SK-N-SH (cell line): Measurements from ENCODE around the gene PARD3. TPM values are rescaled to one million over a fixed set of nuclear protein-coding genes. Genes with fewer than 3 reads are reported as not detected.

Source experiments
- CTCF ChIA-PET: fragments of 300-600, 350-600 bp; formaldehyde crosslinking; extraction: SDS; loops from one replicate; lab custom pipeline; 2021; lab: Yijun Ruan, JAX
- POLR2A ChIA-PET: fragments of 350-600 bp; sonication (Branson Sonifier 250); formaldehyde crosslinking; extraction: SDS; loops from one replicate; lab custom pipeline; 2020; ENCODE audit warnings: antibody characterized with exemption, inconsistent platforms; lab: Yijun Ruan, JAX
- DNase-seq: peaks from one replicate; pipeline ENCODE4 v3.0.0; 2012
- H2AFZ ChIP-seq: fragments of 200-600 bp; sonication (generic); 2 replicates; pipeline ENCODE4 v1.8.1; 2016; ENCODE audit warnings: antibody characterized with exemption, mild to moderate bottlenecking, low read depth
- H3F3A ChIP-seq: fragments of 200-600 bp; sonication (generic); replicated peaks from 2 replicates; pipeline ENCODE3; 2016; ENCODE audit warnings: antibody characterized with exemption, mild to moderate bottlenecking; ENCODE audit not compliant: insufficient read depth
- H3K27ac ChIP-seq, 2 experiments: fragments of 200-500 bp in 1 of 2; fragments of 200-600 bp in 1 of 2; sonication (Bioruptor generic) in 1 of 2; sonication (generic), shearing (Covaris generic) in 1 of 2; 2 replicates each; pipeline versions ENCODE4 v1.5.1 to v1.6.1; 2014 to 2016; ENCODE audit warnings: low read depth in 2 of 2, inconsistent platforms in 1 of 2, low read length in 1 of 2, mild to moderate bottlenecking in 1 of 2, mixed read lengths in 1 of 2
- H3K27me3 ChIP-seq: fragments of 200-600 bp; sonication (generic), shearing (Covaris generic); 2 replicates; pipeline ENCODE4 v1.6.1; 2016; ENCODE audit warnings: mixed run types; ENCODE audit not compliant: insufficient read depth
- H3K36me3 ChIP-seq, 2 experiments: fragments of 200-500 bp in 1 of 2; fragments of 200-600 bp in 1 of 2; sonication (Bioruptor generic) in 1 of 2; sonication (generic) in 1 of 2; replicated peaks in 1 of 2; 2 replicates each; pipeline versions ENCODE3 to v1.5.1; 2014 to 2016; ENCODE audit warnings: low read length in 1 of 2, mild to moderate bottlenecking in 1 of 2; ENCODE audit not compliant: insufficient read depth in 2 of 2, control insufficient read depth in 1 of 2
- H3K4me1 ChIP-seq, 2 experiments: fragments of 200-500 bp in 1 of 2; fragments of 200-600 bp in 1 of 2; sonication (Bioruptor generic) in 1 of 2; sonication (generic), shearing (Covaris generic) in 1 of 2; 2 replicates each; pipeline versions ENCODE4 v1.5.1 to v1.6.1; 2014 to 2016; ENCODE audit warnings: low read depth in 1 of 2, low read length in 1 of 2, mixed run types in 1 of 2; ENCODE audit not compliant: insufficient read depth in 2 of 2, control insufficient read depth in 1 of 2
- H3K4me2 ChIP-seq: fragments of 200-600 bp; sonication (generic), shearing (Covaris generic); 2 replicates; pipeline ENCODE4 v1.6.1; 2017; ENCODE audit warnings: mixed run types
- H3K4me3 ChIP-seq, 2 experiments: fragments of 200-500 bp in 1 of 2; fragments of 200-600 bp in 1 of 2; sonication (Bioruptor generic) in 1 of 2; sonication (generic), shearing (Covaris generic) in 1 of 2; 2 replicates each; pipeline versions ENCODE4 v1.5.1 to v1.8.1; 2014 to 2016; ENCODE audit warnings: low read depth in 2 of 2, inconsistent platforms in 1 of 2, low read length in 1 of 2, mild to moderate bottlenecking in 1 of 2, mixed read lengths in 1 of 2, moderate library complexity in 1 of 2
- H3K79me2 ChIP-seq: fragments of 200-600 bp; sonication (generic); 2 replicates; pipeline ENCODE4 v1.8.1; 2017; ENCODE audit warnings: mild to moderate bottlenecking; ENCODE audit not compliant: insufficient read depth
- H3K9ac ChIP-seq: fragments of 200-600 bp; sonication (generic); 2 replicates; pipeline ENCODE4 v1.6.1; 2017; ENCODE audit warnings: mixed run types
- H3K9me2 ChIP-seq: fragments of 200-600 bp; sonication (generic); 2 replicates; pipeline ENCODE4 v1.6.1; 2017; ENCODE audit warnings: mixed run types
- H3K9me3 ChIP-seq: fragments of 200-600 bp; sonication (generic); 2 replicates; pipeline ENCODE4 v1.6.1; 2017; ENCODE audit warnings: mixed run types, mild to moderate bottlenecking, moderate library complexity
- H4K20me1 ChIP-seq: fragments of 200-600 bp; sonication (generic); 2 replicates; pipeline ENCODE4 v1.6.1; 2017; ENCODE audit warnings: mild to moderate bottlenecking, mixed run types; ENCODE audit not compliant: insufficient read depth
- CHD2 ChIP-seq: fragments of 150-350 bp; IDR thresholded peaks from 2 replicates; pipeline ENCODE4 v1.6.1; 2018; ENCODE audit warnings: low read length; ENCODE audit not compliant: partially characterized antibody
- CTCF ChIP-seq: fragments of 200-600 bp; sonication (generic); IDR thresholded peaks from 2 replicates; pipeline ENCODE4 v1.6.1; 2017; ENCODE audit warnings: antibody characterized with exemption, mild to moderate bottlenecking, moderate library complexity
- EP300 ChIP-seq, 2 experiments: IDR thresholded peaks; 2 replicates each; pipeline versions ENCODE4 v1.4.0 to v1.6.1; 2012; ENCODE audit warnings: borderline replicate concordance in 1 of 2, low read depth in 1 of 2, low read length in 1 of 2
- EZH2phosphoT487 ChIP-seq: fragments of 200-600 bp; sonication (generic); IDR thresholded peaks from 2 replicates; pipeline ENCODE4 v1.6.1; 2017; ENCODE audit warnings: low read depth, mixed run types, mild to moderate bottlenecking, antibody characterized with exemption, moderate library complexity, borderline replicate concordance
- GABPA ChIP-seq: IDR thresholded peaks from 2 replicates; pipeline ENCODE4 v1.4.0; 2012; ENCODE audit warnings: low read depth, mild to moderate bottlenecking
- GATA2 ChIP-seq: sonication (generic); formaldehyde crosslinking; IDR thresholded peaks from 2 replicates; pipeline ENCODE4 v1.5.0; 2020; ENCODE audit warnings: mild to moderate bottlenecking, missing genetic modification reagents
- JUND ChIP-seq: IDR thresholded peaks from 2 replicates; pipeline ENCODE4 v1.4.0; 2012
- NFIC ChIP-seq: IDR thresholded peaks from 2 replicates; pipeline ENCODE4 v1.4.0; 2012; ENCODE audit warnings: borderline replicate concordance
- NRF1 ChIP-seq: IDR thresholded peaks from 2 replicates; pipeline ENCODE4 v1.6.1; 2012; ENCODE audit warnings: low read depth, mild to moderate bottlenecking, low read length
- REST ChIP-seq: IDR thresholded peaks from 2 replicates; pipeline ENCODE4 v1.6.1; 2012; ENCODE audit warnings: mild to moderate bottlenecking, low read depth, low read length, moderate library complexity
- TAF1 ChIP-seq: IDR thresholded peaks from 2 replicates; pipeline ENCODE4 v1.6.1; 2012; ENCODE audit warnings: low read depth, mild to moderate bottlenecking, low read length, moderate library complexity, borderline replicate concordance
- USF2 ChIP-seq: fragments of 150-350 bp; IDR thresholded peaks from 2 replicates; pipeline ENCODE4 v1.6.1; 2017; ENCODE audit warnings: antibody characterized with exemption, low read length, low read depth, borderline replicate concordance
- WGBS: methylation state at CpG from one replicate; pipeline ENCODE4 v1.1.6; 2017; ENCODE audit warnings: low lambda C conversion rate; 5-methylcytosine and 5-hydroxymethylcytosine counted together
- polyA plus RNA-seq, 3 experiments: library from polyadenylated mRNA; depleted of rRNA; stranded (reverse); fragments of >200 nt; gene quantifications; 2 replicates each; pipeline ENCODE4 v1.2.3, GENCODE V29; 2012
- TF ChIP-seq, protein P1 (sequence below): IDR thresholded peaks from 2 replicates; pipeline ENCODE4 v1.4.0; 2012; ENCODE audit warnings: low read depth, borderline replicate concordance
- TF ChIP-seq, protein P2 (sequence below): fragments of 150-350 bp; IDR thresholded peaks from 2 replicates; pipeline ENCODE4 v1.6.1; 2016; ENCODE audit warnings: mild to moderate bottlenecking, low read depth, low read length
- TF ChIP-seq, protein P3 (sequence below): IDR thresholded peaks from 2 replicates; pipeline ENCODE4 v1.4.0; 2012; ENCODE audit warnings: low read depth

Gene PARD3
- polyA plus RNA-seq, 1 of the 3 experiments (the other 2 are of a cell fraction): 29.4 TPM

DNA sequence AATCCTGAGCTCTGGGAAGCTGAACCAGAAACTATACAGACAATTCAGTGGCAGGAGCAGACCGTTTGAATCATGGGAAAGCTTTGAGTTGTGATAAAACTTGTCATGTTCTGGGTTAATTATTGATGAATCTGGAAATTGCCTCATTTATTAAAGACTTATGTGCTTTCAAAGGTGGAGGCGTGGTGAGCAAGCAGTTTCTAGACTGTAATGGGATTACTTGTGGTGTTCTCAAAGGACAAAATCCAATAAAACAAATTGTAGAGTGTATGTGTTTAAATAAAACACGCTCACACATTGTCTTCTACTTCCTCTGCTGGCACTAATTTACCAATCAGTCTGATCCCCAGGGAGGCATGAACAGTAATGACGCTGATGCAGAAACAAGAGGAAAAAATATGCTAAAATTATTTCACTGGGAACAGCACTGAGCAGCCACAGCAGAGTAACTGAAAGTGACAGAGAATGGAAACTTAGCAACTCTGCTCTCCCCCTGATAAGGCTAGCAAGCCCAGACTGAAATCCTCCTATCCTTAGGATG lies 25.1 kb downstream of the PARD3 start:
- Histone ChIP-seq H3K9ac (no peak overlapping the region), H3K27ac (peak overlapping the region in 1 of 2 experiments; percentile 6; a peak in 1 of 4 replicates), H2AFZ (no peak overlapping the region), H3K27me3 (no peaks in the 10 kb centered on the region), H3K79me2 (peaks cover 96% of the 10 kb centered on the region), H3K4me1 (peaks cover 33 to 38% of the 10 kb centered on the region in 2 experiments), H3K9me2 (no peaks in the 10 kb centered on the region), H3K9me3 (no peaks in the 10 kb centered on the region), H3K4me3 (no peak overlapping the region), H3K36me3 (no peaks in the 10 kb centered on the region), H3K4me2 (no peak overlapping the region), H3F3A (peaks cover 13% of the 10 kb centered on the region), H4K20me1 (peaks cover 91% of the 10 kb centered on the region)
- ChIA-PET CTCF (interaction anchor here (0.7 to 1.3 kb wide), 2 partner anchors 57 to 242 kb away, joined by 3 to 4 read pairs; no protein-coding TSS in a partner anchor), POLR2A (interaction anchor here (0.6 kb wide), 1 partner anchor 714 kb away, joined by 6 read pairs; no protein-coding TSS in a partner anchor)
- DNase-seq: peak; percentile 39
- no peak for TF ChIP-seq EZH2phosphoT487
- no peak for TF ChIP-seq CTCF
- no peak for TF ChIP-seq REST
- TF ChIP-seq GATA2 (CRISPR knock-in tag): no peak
- TF ChIP-seq, protein P1, sequence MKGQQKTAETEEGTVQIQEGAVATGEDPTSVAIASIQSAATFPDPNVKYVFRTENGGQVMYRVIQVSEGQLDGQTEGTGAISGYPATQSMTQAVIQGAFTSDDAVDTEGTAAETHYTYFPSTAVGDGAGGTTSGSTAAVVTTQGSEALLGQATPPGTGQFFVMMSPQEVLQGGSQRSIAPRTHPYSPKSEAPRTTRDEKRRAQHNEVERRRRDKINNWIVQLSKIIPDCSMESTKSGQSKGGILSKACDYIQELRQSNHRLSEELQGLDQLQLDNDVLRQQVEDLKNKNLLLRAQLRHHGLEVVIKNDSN: no peak
- no peak for TF ChIP-seq NFIC
- TF ChIP-seq USF2: no peak
- TF ChIP-seq EP300 (IDR thresholded peaks at IDR 0.05; ENCODE audit: borderline replicate concordance in 1 of 2, low read depth in 1 of 2, low read length in 1 of 2): no peak
- no peak for TF ChIP-seq JUND
- TF ChIP-seq TAF1: no peak
- TF ChIP-seq CHD2: no peak
- TF ChIP-seq, protein P2, sequence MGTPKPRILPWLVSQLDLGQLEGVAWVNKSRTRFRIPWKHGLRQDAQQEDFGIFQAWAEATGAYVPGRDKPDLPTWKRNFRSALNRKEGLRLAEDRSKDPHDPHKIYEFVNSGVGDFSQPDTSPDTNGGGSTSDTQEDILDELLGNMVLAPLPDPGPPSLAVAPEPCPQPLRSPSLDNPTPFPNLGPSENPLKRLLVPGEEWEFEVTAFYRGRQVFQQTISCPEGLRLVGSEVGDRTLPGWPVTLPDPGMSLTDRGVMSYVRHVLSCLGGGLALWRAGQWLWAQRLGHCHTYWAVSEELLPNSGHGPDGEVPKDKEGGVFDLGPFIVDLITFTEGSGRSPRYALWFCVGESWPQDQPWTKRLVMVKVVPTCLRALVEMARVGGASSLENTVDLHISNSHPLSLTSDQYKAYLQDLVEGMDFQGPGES: no peak
- TF ChIP-seq, protein P3, sequence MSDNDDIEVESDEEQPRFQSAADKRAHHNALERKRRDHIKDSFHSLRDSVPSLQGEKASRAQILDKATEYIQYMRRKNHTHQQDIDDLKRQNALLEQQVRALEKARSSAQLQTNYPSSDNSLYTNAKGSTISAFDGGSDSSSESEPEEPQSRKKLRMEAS: no peak
- no peak for TF ChIP-seq NRF1
- no peak for TF ChIP-seq GABPA
- WGBS: 60% methylated on average over 4 of the region's 4 CpGs
